Astrocyte of the spinal cord (primary cell): ENCODE results near the gene SND1.

Source experiments
- DNase-seq: peaks from one replicate; pipeline ENCODE4 v3.0.0; 2011; ENCODE audit warnings: low read depth, low spot score
- H3K4me3 ChIP-seq: 2 replicates; pipeline ENCODE4 v1.5.1; 2011; ENCODE audit warnings: low read depth, mild to moderate bottlenecking, low read length, moderate library complexity
- in situ Hi-C: cut with HindIII; loops from 2 replicates; pipeline ENCODE4 v1.10.0; 2017; ENCODE audit warnings: low sequenced_read_pairs
- TF ChIP-seq, protein P1 (sequence below): IDR thresholded peaks from 2 replicates; pipeline ENCODE4 v1.5.1; 2012; ENCODE audit warnings: low read depth, mild to moderate bottlenecking, low read length, inconsistent platforms

SND1 gene

DNA sequence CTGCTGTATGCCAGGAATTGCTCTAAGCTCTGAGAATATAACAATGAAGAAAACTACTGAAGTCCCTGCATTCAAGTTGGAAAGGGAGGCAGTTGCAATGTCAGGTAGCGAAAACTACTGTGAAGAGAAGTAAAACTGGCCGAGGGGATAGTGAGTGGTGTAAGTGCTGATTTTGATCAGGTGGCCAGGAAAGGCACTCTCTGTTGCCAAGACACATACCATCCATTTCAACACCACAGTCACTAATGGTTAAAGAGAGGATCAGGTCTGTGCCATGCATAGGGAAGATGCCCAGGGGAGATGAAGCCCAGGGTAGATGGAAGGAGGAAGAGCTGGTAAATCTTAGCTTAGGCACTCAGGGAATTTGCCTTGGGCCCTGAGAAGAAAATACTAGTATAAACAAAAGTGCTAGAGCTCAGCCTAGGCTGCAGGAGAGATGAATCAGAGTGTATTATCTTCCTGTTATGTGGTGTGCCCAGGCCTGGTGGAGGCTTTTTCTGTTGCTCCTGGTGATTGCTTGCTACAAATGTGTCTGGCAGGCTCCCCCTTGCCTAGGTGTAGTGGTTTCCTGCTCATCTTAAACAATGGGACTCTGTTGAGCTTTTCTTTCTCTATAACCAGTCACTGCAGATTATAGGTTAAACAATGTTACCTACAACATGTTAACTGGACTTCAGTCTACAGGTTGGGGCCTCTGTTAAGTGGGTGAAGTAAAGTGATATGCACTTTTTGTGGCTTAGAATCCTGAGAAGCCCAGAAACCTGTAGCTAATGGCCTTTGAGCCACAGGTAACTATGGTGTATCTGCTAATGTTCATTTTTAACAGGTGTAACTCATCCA is 253.7 kb downstream of the SND1 start:
- in situ Hi-C loops, result no loop called here
- no peak overlapping the region for H3K4me3 ChIP-seq
- DNase-seq, result peak; percentile 64
- TF ChIP-seq, protein P1, sequence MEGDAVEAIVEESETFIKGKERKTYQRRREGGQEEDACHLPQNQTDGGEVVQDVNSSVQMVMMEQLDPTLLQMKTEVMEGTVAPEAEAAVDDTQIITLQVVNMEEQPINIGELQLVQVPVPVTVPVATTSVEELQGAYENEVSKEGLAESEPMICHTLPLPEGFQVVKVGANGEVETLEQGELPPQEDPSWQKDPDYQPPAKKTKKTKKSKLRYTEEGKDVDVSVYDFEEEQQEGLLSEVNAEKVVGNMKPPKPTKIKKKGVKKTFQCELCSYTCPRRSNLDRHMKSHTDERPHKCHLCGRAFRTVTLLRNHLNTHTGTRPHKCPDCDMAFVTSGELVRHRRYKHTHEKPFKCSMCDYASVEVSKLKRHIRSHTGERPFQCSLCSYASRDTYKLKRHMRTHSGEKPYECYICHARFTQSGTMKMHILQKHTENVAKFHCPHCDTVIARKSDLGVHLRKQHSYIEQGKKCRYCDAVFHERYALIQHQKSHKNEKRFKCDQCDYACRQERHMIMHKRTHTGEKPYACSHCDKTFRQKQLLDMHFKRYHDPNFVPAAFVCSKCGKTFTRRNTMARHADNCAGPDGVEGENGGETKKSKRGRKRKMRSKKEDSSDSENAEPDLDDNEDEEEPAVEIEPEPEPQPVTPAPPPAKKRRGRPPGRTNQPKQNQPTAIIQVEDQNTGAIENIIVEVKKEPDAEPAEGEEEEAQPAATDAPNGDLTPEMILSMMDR, result no peak

DNA sequence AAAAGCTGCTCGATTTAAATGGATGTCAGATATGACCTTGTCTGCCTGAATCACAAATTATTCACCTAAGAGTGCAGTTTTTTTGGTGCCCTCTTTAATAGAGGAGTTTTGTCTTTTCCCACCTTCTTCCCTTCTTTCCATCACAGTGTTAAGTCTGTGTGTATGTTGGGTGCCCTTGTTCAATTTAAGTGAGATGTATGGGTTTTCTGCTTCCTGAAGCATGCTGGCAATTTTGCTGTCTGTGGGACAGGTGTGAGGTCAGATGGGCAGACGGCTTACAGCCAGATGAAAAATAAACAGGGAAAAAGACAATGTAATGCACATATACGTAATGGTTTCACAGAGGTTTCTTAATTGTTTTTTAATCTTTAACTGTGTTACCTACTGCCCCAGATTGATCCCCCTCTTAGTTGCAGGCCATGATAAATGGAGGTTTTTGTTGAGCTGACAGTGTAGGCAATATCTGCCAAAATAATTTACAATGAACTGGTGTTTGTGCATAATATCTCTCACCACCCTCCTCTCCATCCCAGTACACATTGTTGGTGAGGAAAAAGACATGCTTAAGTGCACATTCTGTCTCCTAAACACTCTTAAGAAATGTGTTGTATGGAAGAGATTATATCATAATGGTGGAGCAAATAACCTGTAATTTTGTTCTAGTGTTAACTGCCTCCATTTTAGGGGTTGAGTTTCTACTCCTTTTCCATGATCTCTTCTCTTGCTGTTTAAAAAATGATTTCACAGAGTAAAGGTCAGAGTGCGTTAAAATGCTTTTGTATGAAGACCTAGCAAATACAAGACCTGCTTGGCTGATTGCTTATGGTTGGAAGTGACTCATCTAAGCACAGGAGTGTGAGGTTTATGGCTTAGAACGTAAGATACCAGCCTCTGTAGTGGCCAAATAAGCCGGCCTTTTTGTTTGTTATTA is 255.4 kb downstream of the SND1 start:
- in situ Hi-C loops, result no loop called here
- peak; percentile 80 for DNase-seq
- TF ChIP-seq, protein P1, result no peak
- H3K4me3 ChIP-seq, result no peak overlapping the region

GRCh38 chr7:127908430-127909258 is 256.6 kb downstream of the SND1 start:
- DNase-seq, result no peak
- TF ChIP-seq, protein P1, result no peak
- H3K4me3 ChIP-seq, result no peak overlapping the region
- in situ Hi-C loops, result no loop called here

DNA sequence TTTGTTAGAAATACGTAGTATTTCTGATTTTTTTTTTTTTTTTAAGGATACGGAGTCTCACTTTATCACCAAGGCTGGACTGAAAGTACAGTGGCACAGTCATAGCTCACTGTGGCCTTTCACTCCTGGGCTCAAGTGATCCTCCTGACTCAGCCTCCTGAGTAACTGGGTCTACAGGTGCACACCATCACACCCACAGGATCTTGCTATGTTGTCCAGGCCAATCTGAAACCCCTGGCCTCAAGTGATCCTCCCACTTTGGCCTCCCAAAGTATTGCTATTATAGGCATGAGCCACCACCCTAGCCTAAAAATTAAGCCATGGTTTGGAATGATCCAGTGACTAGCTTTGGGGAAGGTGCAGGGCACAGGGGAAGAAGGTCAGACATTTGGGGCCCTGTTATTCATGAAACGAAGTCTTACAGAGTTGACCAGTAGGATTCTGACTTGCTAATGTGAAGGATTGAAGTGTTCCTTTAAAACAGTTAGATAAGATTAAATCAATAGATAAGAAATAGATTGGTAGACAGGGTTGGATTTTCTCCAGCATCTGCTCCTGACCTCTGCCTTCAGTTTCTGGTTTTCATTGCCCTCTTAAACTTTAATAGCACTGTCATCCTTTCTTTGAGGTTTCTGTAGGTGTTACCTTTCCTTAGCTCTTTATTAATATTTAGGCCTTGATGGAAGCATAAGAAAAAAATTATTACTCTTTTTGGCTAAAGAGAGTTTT is 257.6 kb downstream of the SND1 start:
- no peak overlapping the region for H3K4me3 ChIP-seq
- in situ Hi-C loops, result no loop called here
- TF ChIP-seq, protein P1, result no peak
- DNase-seq, result no peak

- TF ChIP-seq, protein P1, result no peak
- no peak overlapping the region for H3K4me3 ChIP-seq
- in situ Hi-C loops, result no loop called here
- no peak for DNase-seq
Observed at GRCh38 chr7:127910670-127911069, 258.7 kb downstream of the SND1 start.
